ENCODE results near the gene UTP20.

UTP20 gene

GRCh38 chr12:101280006-101280505 is at the start of gene UTP20:
Gene UTP20, plus strand, starts transcription at chr12:101280105. Its CDS starts 178 bp downstream, at chr12:101280283.
- DNase-seq, result peak; percentile 86 to 90

GRCh38 chr12:101230547-101230946 is 49.4 kb upstream of the UTP20 start:
- DNase-seq, result no peak

GRCh38 chr12:101231636-101232035 is 48.3 kb upstream of the UTP20 start:
- DNase-seq, result no peak

- no peak for DNase-seq
Measured at GRCh38 chr12:101235686-101236085, 44.2 kb upstream of the UTP20 start.

DNA sequence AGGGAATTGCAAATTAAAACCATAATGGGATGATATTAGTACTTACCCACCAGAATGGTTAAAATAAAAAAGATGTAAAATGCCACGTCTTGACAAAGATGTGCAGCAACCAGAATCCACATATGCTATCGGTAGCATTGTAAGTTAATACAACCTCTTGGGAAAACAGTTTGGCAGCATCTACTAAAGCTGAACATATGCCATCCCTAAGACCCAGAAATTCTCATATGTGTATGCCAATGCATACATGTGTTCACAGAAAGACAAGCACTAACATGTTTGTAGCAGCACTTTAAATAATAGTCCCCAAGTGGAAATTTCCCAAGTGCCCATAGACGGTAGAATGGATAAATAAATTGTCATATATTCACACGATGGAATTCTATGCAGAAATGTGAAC is 41.6 kb upstream of the UTP20 start:
- DNase-seq, result no peak

- DNase-seq, result no peak
Measured at GRCh38 chr12:101238800-101239329, 41.0 kb upstream of the UTP20 start.

- DNase-seq, result no peak
Measured at GRCh38 chr12:101243074-101243473, 36.8 kb upstream of the UTP20 start.

DNA sequence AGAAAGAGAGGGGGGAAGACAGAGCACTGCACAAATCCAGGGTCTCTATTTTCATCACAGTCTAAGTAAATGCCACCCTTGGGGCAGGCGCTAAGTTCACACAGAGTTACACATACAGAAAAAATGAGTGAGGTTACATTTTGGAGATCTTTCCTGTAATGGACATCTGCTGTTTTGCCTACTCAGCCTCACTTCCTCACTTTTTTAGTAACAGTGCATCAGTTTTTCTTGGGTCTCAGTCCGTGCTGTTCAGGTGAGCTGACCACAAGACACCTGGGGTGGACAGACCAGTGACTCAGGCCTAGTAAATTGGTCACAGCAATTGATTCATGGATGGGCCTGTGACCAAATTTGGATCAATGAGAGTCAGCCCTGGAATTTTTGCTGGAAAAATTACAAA is 36.3 kb upstream of the UTP20 start:
- no peak for DNase-seq

DNA sequence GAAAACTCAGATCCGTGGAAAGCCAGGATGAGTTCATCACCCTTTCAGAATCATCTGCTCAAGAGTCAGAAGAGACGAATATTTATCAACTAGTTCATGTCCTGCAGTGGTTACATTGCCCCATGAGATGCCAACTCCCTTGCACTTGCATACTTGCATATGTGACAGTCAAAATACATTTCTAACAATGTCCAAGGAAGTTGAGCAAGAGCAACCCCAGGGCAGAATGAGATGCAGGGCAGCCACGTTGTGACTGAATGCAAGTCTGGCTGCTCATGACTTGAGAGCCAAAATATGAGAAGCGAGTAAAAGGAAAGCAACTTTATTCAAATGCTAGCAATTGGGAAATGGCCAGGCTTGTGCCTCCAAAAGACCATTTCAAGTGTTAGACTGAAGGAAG is 23.6 kb upstream of the UTP20 start:
- no peak for DNase-seq

DNA sequence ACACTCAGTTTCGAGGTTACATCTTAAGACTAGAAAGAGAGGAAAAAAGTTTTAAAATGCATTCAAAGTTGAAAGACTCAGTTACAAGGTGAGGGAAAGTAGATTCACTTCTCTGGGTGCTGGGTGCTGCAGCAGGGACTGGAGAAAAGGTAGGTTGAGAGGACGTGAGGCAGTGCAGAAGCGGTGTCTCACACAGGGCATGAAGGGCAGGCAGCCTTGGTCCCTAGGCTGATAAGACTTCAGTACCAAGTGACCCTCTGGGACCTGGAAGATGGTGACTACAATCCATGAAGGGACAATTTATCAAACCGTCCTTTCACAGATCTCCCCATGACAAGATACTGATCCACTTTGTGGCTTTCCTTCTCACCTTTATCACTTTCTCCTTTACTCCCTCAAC is 22.5 kb upstream of the UTP20 start:
- no peak for DNase-seq

DNA sequence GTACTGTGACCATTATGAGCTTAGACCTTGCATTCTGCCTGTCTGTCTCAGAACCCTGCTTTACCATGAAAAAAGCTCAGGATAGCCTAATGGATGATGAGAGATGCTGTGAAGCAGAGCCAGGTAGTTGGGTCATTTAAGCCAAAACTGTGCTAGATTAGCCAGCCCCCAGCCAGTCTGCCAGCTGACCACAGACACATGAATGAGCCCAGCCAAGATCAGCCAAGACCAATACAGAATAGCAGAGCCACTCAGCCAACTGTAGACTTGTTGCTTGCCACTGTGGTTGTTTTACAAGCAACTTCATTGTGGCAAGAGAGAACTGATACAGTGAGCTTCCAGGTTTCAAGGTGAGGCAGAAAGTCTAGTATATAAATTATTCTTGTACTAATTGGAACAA is 12.8 kb upstream of the UTP20 start:
- no peak for DNase-seq

DNA sequence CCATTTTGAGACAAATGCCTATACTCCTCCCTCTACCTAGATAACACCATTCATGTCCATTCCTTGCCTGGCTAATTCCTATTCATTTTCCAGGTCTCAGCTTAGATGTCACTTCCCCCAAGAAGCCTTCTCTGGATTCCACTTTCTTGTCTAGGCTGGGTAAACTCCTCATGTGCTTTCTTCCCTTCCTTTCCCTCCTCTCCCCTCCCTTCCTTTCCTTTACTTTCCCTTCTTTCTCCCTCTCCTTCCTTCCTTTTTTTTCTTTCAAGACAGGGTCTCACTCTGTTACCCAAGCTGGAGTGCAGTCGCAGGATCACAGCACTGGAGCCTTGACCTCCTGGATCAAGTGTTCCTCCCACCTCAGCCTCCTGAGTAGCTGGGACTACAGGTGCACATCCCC is 3.5 kb upstream of the UTP20 start:
- DNase-seq, result no peak

DNA sequence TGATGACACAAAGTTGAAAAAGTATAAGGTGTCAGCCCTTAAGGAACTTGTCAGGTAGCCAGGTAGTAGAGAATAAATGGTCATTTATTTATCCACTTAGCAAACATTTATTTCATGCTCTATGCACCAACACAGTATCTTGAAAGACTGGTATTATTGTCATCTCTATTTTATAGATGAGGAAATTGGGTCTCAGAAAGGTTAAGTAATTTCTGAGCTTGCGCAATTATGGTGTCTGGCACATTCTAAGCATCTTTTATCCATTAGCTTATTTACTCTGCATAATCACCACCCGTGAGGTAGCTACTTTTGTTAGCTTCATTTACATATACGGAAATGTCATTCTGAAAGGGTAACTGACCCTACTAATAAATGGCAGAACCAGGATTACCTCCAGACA is 2.5 kb upstream of the UTP20 start:
- DNase-seq, result no peak

DNA sequence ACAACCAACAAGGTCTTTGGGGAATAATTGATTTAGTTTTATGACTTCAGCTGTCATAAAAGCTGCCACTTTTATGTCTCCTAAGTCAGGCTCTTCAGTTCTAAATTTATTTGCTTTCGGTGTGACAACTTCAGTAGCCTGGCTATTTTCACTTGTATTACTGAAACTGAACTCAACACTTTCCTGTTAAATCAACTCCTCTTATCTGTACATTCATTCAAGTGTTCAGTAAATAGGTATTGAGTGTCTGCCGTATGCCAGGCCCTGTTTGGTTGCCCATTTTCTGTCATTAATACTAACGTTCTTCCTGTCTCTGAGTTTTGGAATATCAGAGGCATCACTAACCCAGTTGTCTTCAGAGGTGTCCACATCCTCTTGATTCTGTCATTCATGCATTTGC is 7.5 kb downstream of the UTP20 start:
- DNase-seq, result no peak

DNA sequence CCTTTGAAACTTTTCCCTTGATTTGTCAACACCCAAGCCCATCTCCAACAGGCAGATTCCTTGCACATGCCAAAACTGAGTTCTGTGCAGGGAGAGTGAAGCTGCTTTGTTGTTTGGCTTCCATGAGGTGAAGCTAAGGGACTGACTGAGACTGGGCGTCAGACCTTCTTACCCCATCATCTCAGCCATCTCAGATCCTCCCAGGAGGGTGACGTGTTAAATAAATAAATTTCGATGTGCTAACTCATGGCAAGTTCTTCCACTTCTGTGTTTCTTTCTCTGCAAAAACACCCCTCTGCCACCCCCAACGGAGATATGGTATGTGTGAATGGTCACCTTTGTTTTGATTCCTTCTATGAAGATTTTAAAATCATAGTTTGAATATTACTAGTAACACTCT is 17.8 kb downstream of the UTP20 start:
- no peak for DNase-seq

DNA sequence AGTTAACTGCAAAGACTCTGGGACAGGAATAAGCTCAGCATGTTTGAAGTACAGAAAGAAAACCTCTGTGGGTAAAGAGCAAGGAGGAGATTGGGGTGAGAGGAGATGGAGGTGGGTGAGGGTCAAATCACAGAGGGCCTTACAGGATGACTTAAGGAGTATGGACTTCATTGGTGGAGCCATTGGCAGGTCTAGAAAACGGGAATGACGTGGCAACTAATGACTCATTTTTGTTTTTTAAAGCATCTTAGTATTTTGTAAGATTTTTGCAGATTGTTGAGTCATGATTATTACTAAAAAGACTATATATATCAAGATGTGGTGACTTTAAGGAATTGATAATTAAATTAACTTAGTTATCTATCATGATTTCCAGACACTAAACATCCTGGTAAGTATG is 18.5 kb downstream of the UTP20 start:
- DNase-seq, result no peak

- DNase-seq, result no peak
Measured at GRCh38 chr12:101299346-101299745, 19.4 kb downstream of the UTP20 start.

DNA sequence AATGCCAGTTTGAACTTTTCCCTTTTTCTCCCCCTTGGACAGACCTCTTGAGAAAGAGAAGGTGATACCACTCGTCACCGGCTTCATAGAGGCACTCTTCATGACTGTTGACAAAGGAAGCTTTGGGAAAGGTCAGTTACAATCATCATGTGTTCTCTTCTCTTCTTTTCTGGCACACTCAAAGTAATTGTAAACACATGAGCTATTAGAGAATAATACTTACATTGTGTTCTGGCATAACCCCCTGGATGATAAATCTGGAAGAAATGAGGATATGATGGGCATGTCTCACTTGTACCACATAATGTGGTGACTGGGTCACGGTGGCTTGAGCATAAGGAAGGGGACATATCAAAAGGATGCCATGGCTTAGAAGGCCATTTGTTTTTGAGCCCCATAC is 20.0 kb downstream of the UTP20 start:
- peak in 1 of 2 donors; percentile 86 for DNase-seq

- no peak for DNase-seq
Measured at GRCh38 chr12:101302741-101303140, 22.8 kb downstream of the UTP20 start.

DNA sequence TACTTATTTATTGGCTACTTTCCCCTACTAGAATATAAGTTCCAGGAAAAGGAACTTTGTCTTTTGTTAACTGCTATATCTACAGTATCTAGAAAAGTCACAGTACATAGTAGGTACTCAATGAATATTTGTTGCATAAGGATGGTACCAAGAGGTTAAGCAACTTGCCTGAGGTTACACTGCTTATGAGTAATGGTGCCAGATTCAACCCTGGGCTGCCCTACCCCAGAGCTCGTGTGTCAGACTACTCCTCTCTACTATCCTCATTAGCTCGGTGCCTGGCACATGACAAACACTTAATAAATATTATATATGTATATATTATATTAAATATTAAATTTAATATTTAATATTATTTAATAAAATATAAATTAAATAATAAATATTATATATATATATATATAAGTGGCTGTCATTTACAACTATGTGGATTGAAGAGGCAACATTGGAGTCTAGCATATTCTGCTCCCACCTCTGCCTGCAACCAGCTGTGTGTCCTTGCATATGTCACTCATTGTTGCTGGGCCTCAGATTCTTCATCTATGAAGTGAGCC is 25.4 kb downstream of the UTP20 start:
- DNase-seq, result no peak

DNA sequence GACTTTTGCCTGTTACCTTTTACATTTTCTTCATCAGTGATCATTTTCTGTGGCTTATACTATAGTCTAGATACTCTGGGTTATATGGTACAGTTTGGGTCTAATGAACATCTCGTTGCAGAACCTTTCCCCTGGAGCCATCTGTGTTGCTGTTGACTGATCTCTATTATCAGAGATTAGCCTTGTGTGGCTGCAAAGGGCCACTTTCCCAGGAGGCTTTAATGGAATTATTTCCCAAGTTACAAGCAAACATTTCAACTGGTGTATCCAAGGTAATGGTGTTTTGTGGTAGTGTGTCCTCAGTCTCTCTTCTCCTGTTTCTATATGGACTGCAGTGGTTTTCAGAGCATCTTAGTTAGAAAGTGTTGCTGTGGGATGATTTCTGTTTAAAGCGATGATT is 25.9 kb downstream of the UTP20 start:
- no peak for DNase-seq

DNA sequence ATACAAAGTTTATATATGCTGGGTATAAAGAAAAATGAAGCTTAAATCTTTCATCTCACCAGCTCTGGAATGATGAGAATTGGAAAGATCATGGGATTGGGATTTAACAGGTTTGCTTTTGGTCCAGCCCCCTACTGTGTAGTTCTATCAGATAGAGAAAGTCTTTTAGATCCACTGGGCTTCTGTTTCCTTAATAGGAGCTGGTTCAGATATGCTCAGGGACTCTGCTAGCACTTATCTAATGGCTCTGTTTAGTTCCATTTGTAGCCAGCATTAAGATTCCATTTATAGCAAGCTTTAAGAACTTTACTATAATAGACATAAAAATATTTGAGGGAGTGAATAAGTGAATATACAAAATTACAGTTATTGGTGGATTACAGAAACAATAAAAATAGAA is 42.6 kb downstream of the UTP20 start:
- DNase-seq, result no peak

GRCh38 chr12:101323255-101323654 is 43.4 kb downstream of the UTP20 start:
- DNase-seq, result no peak

DNA sequence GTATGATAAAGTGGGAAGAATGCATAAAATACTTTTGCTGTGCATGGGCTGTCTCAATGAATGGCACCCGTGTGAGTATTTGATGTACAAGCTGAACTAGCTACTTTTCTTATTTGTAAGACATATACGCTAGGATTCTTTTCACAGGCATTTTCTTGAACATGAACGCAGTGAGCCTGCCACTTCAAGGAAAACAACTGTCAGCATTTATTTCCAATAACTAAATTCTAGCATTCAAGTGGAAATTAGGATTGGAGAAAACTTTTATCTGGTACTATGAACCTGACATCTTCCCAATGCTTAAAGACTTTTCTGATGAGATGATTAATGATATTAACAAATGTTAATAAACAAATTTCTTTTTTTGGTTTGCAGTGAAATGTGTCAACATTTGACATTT is 45.7 kb downstream of the UTP20 start:
- DNase-seq, result no peak

DNA sequence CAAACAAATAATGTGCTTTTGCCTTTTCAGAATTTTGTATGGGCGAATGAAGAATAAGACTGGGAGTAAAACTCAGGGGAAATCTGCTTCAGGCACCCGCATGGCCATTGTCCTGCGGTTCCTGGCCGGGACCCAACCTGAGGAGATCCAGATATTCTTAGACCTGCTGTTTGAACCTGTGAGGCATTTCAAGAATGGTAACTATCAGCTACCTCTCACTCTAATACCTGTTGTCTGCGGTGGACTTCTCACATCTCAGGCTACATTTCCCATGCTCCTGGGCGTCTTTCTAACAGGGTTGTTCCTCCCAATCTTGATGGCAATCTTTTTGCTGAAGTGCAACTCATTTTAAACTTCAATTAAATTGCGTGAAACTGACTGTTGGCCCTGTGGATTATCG is 47.1 kb downstream of the UTP20 start:
- DNase-seq, result no peak

Data from hippocampal formation (tissue), 2 donors.